HG03520 (cell line): ENCODE measurements around the gene PDILT.
A peak's percentile ranks its signal among the peaks of the same experiment; 100 is the strongest.

Experiments used
- ATAC-seq: cut with Tn5 transposase; IDR thresholded peaks from one replicate; pipeline ENCODE4 v1.9.1; 2021; ENCODE audit warnings: mild to moderate bottlenecking, moderate library complexity; ENCODE audit not compliant: unreplicated experiment

The PDILT gene

DNA sequence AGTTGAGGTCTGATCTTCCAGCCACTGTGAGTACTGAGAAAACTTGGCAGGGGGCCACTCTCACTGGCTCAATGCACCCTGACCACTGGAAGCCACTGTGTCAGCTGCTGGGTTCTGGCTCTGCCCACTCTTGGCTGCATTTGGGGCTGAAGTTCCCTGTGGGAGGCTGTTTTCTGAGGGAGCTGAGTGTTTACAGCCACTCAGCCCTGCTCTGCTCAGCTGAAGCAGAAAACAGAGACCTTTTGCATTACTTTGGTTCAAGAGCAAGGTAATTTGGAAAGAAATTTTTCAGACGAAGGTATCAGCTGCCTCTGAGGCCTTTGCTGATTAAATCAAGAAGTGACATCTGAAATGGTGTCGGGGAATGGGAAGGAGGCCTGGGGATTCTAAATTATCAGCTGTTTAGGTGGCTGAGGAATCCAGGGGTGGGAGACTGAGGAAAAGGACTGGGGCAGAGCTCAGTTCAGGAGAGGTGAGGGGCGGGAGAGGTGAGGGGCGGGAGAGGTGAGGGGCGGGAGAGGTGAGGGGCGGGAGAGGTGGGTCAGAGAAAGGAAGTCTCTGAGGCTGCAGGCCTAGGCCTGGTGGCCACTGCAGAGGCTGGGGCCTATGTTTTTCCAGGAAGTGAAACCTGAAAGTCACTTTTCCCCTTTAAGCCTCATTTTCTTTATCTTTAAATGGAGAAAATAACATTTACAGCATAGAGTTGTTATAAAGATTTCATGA lies 5.0 kb upstream of the PDILT start, which contains the start of gene ACSM5:
ACSM5 (plus strand) TSS at position 137 of the 723 bp plus-strand sequence. CDS start 1,951 bp downstream, outside the sequence.
- peak; percentile 36 for ATAC-seq

DNA sequence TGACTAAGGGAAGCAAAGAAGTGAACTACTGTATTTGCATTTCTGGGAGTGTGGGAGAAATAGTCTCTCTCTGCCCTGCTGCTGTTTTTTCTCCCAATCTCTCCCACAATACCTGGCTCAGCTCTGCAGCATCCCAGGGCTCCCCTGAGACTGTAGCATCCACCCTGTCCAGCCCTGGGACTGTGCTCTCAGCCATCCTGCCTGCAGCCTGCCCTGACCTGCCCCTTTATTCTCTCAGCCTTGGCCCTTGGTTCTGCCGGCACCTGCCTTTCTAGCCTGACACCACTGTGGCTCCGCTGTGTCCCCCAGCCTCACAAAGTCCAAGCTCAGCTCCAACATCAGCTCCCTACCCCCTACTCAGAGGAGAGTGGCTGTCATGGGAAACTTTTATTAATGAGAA lies 1.9 kb downstream of the PDILT start:
- ATAC-seq, result no peak

DNA sequence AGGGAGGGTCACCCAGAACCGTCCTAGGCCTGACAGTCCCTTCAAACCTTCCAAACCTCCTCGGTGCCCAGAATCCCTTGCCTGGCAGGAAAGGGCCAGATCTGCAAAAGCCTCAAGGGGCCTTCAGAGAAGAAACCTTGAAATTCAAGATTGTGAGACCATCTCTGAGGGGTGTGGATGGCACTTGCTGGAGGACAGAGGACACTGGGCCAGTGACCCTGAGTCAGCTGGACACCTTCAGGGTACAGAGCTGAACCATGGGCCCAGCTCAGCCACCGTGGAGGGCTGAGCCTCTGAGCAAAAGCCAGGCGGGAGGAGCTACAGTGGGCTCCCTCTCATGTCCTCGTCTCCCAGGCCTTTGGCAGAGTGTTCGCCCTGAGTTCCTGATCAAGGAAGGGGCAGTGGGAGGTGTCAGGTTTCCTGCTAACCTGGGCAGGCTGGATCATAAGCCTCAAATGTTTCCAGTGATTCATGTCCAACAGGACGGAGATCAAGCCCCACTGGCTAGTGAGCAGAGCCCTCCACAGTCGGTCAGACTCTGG lies 3.0 kb downstream of the PDILT start:
- no peak for ATAC-seq

DNA sequence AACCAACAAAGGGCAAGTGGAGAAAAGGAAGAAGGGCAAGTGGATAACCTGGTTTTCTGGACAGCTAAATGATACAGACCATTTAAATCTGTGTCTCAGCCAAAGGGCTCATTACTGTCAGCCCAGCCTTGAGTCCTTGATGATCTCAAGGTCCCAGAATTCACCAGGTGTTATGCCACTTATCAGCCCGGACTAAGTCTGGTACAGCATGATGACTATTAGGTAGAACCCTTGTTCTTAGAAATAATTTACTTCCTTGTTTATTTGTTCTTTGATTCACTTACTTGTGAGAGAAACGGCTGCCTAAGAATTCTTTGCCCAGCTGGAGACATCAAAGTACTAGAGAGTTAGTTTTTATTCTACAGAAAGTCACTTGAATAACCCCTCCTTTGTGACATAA lies 3.5 kb downstream of the PDILT start:
- ATAC-seq, result no peak

DNA sequence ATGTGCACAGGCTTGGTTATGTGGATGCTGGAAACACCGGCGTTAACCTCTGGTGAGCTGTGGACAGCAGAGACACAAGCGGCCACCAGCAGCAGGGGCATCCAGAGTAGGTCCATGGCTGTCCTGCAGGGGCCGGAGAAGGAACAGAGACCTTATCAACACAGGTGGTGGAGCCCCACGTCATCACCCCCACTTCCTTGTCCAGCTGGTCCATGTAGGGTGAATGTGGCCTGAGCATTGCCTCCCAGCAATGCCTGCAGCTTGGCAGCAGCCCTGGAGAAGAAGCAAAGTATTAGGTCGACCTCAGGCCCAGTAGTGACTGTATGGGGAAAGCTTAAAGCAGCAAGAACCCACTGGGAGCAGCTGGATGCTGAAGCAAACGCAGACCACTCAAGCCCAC lies 5.4 kb downstream of the PDILT start:
- ATAC-seq, result no peak

DNA sequence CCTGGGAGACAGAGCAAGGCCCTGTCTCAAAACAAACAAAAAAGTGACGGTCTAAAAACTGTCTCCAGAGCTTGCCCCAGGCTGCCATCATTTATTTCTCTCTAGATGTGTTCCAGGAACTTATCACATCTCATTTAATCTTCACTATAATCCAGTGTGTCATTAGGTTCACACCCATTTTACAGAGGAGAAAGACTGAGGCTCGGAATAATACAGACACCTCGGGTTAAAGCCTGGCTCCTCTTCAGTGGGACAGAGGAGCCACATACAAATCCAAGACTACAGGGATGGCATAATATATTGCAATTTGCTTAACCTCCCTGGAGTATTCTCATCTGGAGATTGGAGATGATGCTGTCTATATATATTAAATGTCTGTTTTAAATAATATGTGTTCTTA lies 5.9 kb downstream of the PDILT start:
- ATAC-seq, result no peak

DNA sequence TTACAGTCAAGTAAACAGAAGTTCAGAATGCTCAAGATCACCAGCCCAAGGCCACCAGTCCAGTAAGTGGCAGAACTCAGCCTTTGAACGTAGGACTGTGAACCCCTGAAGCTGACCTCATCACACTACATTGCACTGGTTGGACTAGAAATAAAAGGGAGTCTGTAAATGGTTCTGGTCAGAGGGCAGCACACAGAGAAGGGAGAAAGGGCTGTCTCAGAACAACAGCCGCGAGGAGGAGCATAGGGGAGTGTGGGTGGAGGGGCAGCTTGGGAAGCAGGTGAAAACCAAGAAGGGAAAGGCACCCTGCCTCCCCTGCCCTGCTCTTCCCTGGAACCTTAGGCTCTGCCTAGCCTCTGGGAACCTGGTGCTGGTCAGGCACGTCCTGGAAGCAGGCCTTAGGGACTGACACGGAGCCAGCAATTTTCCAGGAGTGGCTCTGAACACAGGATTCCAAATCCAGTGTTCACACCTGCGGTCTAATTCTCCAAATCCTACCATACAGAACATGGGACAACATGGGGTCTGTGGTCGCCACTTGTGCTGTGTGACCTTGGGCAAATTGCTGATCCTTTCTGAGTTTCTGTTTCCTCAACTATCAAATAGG lies 7.0 kb downstream of the PDILT start:
- no peak for ATAC-seq

DNA sequence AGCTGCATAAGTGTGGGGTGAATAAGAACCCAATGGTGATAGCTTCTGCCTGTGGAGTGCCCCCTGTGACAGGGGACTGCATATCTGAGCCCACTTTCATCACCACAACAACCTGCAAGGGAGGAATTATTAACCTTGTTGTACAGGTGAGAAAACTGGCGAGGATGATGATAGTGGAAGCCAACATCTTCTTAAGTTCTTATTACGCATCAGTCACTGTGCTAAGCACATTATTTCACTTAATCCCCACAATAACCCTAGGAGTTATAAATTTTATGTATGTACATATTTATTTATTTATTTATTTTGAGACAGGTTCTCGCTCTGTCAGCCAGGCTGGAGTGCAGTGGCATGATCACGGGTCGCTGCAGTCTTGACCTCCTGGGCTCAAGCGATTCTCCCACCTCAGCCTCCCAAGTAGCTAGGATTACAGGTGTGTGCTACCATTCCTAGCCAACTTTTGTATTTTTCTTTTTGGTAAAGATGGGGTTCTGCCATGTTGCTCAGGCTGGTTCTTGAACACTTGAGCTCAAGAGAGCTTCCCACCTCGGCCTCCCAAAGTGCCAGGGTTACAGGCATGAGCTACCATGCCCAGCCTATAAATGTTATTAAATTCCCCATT lies 7.6 kb downstream of the PDILT start:
- no peak for ATAC-seq

DNA sequence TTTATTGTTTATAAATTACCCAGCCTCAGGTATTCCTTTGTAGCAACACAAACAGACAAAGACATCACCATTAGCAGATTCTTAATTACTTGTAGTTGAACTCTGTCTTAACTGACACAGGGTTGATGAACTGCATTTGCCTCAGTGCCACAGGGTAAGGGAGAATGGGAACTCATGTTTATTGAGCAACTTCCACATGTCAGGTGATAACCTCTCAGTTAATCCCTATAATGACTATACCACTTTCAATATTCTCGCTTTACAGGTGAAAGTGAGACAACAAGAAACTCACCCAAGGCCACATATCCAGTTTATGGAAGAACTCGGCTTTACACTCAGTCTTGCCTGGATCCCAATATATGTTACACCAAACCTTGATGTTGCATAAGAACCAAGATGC lies 8.6 kb downstream of the PDILT start:
- ATAC-seq, result no peak

DNA sequence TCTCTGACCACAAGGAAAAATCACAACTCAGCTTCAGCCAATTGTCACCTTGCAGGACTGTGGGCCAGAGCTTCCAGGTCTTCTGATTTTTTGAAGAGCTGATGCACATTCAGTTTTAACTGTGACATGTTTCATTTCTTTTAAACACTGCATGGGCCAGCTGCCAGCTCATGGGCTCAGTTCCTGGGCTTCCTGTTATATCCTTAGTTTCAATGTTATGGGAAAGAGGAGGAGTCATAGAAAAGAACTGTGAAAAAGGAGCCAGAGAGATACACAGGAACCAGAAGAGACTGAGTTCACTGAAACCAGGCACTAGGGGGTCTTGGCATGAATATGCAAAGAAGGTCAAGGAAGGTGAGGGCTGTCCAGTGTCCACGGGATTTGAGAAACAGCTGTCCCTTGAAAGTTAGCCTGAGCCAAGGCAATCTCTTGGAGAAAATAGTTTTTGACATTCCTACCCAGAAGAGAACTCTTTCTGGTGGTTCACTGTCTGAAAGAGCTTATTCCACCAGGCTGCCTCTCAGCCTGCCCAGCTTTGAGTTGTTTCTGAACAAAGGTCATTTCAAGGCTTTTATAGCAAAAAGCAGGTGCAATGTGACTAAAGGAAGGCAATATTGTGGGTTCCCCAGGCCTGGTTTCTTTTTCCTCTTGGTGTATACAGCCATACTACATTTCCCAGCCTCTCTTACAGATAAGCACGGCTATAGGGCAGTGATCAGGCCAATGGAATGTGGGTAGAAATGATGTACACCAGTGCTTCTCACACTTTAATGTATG lies 10.5 kb downstream of the PDILT start:
- ATAC-seq, result no peak

DNA sequence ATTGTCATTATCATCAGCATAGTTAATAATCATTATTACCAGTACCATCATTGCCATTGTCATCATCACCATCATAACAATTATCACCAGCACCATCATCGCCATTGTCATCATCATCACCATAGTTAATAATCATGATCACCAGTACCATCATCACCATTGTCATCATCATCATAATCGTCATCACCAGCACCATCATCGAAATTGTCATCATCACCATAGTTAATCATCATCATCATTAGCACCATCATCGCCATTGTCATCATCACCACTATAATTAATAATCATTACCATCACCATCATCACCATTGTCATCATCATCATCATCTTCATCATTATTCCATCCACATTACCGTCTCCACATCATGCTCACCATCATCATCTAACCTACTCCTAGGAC lies 13.5 kb downstream of the PDILT start:
- no peak for ATAC-seq

DNA sequence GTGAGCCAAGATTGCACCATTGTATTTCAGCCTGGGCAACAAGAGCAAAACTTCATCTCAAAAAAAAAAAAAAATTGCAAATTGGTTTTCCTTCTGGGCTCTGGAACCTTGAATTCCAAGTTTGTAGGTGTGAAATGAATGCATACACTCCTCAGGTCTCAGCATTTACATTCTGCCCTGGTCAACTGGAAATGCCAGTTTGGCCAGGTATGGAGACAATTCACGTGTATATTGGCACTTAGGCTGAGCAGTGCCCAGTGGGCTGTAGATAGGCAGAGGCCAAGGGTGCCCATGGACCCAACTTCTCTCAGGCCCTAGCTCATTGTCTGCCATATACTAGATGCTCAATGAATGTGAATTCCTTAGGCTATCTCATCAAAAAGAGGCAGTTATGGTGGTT lies 15.7 kb downstream of the PDILT start:
- no peak for ATAC-seq

DNA sequence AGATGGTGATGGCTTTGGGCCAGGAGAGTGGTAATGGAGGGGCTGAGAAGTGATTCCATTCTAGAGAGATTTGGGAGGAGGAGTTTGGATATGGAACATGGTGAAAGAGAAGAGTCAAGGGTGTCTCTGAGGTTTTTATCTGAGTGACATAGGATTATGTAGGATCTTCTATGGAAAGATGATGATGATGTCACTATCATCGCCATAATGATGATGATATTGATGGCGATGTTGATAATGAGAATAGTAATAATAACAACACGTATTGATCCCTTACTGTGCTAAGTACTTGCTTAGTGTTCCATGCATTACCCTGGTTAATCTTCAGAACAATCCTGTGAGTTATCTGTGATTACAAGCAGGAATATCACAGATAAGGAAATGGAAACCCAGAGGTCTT lies 16.6 kb downstream of the PDILT start:
- no peak for ATAC-seq

DNA sequence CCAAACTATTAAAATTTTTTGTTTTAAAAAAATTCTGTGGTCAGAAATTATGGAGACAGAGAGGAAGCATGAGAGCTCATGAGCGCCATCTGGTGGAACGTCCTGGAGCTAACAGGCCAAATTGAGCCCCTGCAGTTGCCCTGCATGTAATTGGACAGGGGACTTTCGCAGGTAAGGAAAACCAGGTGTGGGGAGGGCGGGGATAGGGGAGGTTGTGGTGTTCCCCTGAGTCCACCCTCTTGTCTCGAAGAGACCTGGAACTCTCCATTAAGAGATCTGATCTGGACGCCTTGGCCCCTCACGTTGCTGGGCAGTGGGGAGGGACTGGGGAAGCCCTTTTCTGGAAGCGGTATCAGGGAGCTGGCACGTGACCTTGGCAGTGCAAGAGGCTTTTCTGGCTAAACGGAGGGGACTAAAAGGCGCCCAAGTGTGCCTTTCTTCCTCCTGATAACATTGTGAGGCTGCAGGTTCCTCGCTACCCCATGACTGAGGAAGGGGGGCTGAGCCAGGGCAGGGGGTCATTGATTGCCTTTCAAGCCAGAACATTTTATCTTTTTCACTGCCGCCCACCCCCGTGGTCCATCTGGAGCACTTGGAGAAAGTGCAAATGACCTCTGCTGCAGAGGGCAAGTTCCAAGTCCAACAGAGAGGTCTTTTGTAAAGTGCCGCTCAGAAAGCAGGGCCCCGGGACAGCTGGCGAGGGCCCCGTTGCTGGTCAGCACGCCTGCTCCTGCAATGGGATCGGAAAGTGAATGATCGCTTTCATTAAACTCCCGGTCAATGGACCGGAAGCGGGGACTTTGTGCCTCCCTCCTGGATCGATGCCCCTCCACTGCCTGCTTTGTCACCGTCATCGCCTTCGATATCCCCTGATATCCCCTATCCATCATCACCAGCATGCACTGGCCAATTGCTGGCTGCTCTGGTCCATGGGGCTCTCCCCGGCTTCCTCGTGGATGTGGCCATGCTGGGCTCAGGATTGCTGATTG lies 18.4 kb downstream of the PDILT start:
- ATAC-seq, result no peak

DNA sequence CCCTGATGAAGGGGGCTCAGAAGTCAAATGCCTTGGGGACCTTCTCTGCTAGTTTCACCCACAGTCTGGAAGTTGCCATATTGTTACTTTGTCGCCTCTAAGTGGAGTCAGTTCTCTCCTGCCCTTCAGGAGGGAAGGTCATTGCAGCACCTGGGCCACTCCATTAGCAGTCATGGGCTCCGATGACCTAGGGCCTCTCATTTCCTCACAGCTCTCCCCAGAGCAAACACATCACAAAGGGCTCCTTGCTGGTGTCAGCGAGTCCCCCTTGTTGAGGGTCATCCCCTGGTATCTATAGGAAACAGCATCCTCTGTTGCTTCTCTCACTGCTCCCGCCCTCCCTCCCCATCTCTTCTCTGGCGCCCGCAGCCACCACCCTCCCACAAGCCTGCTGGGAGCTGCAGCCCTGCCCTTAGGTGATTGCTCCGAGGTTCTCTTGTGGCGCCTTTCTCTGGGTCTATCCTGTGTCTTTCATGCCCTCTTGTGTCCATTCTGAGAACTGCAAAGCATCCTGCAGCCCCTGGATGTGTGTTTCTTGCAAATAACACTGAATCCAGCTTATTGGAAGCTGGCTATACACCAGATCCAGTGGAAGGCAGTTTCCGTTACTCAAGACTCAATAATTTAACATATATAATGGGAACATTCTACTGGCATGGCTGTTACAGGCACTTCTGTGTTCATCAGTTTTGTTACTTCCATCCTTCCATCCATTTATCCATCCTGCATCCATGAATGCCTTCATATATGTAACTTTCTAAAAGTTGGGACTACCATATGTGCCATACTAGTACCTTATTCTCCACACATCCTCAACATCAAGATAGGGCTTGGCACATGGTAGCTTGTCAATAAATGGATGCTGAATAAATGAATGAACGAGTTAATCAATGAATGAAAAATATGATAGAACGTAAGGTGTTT lies 21.2 kb downstream of the PDILT start:
- ATAC-seq, result no peak

DNA sequence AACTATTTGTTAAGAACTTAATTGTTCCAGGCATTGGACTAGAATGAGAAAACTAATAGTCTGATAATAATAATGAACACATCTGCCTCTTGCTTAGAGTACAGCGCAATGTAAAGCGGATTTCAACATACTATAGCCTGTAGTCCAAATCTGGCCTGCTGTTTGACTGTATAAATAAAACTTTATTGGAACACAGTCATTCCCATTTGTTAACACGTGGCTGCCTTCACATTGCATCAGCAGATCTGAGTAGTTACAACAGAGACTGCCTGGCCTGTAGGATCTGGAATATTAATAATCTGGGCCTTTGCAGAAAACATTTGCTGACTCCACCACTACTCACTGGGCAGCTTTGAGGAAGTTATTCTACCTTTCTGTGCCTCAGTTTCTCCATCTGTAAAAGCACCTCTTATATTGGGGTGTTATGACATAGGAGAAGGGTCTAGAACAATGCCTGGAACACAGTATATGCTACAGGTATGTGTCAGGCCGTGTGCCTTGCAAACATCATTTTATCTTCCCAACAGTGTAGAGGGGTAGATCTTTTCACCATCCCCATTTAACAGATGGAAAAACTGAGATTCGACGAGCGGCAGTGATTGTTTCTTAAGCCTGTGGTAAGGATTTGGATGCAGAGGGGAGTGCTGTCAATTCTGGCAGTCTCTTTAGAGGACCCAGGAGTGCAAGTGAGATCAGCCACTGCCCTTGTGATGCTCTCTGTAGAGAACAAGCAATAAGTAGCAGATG lies 22.2 kb downstream of the PDILT start:
- no peak for ATAC-seq

DNA sequence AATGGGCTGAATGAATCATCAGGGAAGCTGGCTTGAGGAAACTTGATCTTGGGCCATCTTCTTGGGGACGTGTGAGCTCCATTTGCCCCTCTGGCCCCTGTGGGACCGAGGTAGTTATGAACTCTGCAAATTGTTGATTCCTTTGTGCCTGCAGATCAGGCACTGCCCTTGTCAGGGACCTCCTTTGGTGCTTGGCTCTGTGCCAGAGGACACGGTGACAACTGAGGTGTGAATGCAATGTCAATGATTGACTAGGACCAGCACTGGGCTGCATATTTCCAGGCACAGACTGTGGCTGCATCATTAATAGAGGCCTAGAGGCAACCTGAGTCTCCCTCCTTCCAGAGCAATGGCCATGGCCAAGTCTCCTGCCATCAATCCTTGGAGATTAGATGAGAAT lies 23.8 kb downstream of the PDILT start:
- no peak for ATAC-seq

DNA sequence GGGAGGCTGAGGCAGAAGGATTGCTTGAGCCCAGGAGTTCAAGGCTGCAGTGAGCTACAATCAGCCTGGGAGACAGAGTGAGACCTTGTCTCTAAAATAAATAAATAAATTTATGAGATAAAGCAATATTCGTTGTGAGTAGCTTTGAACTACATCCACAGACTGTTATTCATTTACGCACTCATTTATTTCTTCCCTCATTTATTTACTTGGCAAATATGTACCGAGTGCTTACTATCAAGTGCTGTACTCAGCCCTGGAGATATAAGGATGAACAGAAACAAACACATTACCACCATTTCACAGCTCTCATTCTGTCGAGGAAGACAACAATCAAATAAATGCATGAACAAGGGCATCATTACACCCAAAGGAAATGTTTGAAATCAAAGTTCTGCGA lies 27.4 kb downstream of the PDILT start:
- ATAC-seq, result no peak
